NCI-H187 treated with DMSO at 0.1 percent for 48 hours (cell line): ENCODE measurements around the gene ARF6.

ENCODE experiments used
- DNase-seq: peaks from one replicate; lab custom pipeline; 2025; lab: John Stamatoyannopoulos, UW

ARF6 gene

GRCh38 chr14:49940808-49941421 is 48.0 kb downstream of the ARF6 start:
- DNase-seq, result no peak

GRCh38 chr14:49942090-49942489 is 49.2 kb downstream of the ARF6 start:
- no peak for DNase-seq

DNA sequence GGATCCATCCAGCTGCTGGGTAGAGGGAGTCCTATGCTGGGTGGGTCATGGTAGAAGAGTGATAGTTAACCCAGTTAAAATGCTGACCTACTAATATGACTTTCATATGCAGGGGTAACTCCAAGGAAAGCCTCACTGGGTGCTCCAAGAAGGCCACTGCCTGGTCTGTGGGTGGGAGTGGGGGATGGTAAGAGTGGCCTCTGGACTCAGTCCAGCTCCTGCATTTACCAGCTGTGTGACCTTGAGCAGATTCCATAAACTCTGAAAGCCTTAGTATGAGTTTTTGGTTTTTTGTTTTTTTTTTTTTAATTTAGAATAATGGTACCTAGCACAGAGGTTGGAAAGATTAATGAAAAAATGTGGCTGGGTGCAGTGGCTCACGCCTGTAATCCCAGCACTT is 51.6 kb downstream of the ARF6 start:
- no peak for DNase-seq

- no peak for DNase-seq
Measured at GRCh38 chr14:49945448-49946319, 52.8 kb downstream of the ARF6 start.
